IMR-90 (cell line): ENCODE results near the gene BGN. TPM values are rescaled to one million over a fixed set of nuclear protein-coding genes. Genes with fewer than 3 reads are reported as not detected.

Experiments
- ATAC-seq: fragments of 200-7000 bp; cut with Tn5 transposase; 2 replicates; pipeline ENCODE4 v1.9.1; 2020; ENCODE audit warnings: low read depth, mild to moderate bottlenecking, moderate library complexity
- BruUV-seq: library from RNA; stranded (reverse); fragments of 400-500 nt; replicated peaks from 2 replicates; lab custom pipeline; 2021; lab: Mats Ljungman, UMichigan
- CTCF ChIA-PET: fragments of 300-600 bp; formaldehyde crosslinking; extraction: SDS; loops from one replicate; lab custom pipeline; 2021; ENCODE audit warnings: antibody characterized with exemption; lab: Yijun Ruan, JAX
- POLR2A ChIA-PET: fragments of 300-600 bp; sonication (Branson Sonifier 250); formaldehyde crosslinking; loops from one replicate; lab custom pipeline; 2022; ENCODE audit warnings: antibody characterized with exemption; ENCODE audit not compliant: unreplicated experiment; lab: Charles Lee
- DNase-seq: peaks from one replicate; pipeline ENCODE4 v3.0.0; 2013
- H2AFZ ChIP-seq: replicated peaks from 2 replicates; pipeline ENCODE3; 2013; ENCODE audit warnings: low read length, mild to moderate bottlenecking; ENCODE audit not compliant: poor library complexity
- H2AK5ac ChIP-seq: 2 replicates; pipeline ENCODE4 v1.6.1; 2013; ENCODE audit warnings: low read depth, low read length, inconsistent platforms
- H2AK9ac ChIP-seq: replicated peaks from 2 replicates; pipeline ENCODE3; 2013; ENCODE audit warnings: mild to moderate bottlenecking, low read depth, low read length, moderate library complexity; ENCODE audit not compliant: poor library complexity
- H2BK120ac ChIP-seq: 2 replicates; pipeline ENCODE4 v1.6.1; 2013; ENCODE audit warnings: low read depth, low read length, inconsistent platforms
- H2BK15ac ChIP-seq: 3 replicates; pipeline ENCODE4 v1.6.1; 2013; ENCODE audit warnings: low read depth, low read length, inconsistent platforms
- H2BK20ac ChIP-seq: 2 replicates; pipeline ENCODE4 v1.6.1; 2013; ENCODE audit warnings: low read depth, mild to moderate bottlenecking, inconsistent platforms, low read length, moderate library complexity
- H2BK5ac ChIP-seq: 2 replicates; pipeline ENCODE4 v1.6.1; 2013; ENCODE audit warnings: mild to moderate bottlenecking, low read depth, low read length, inconsistent platforms; ENCODE audit not compliant: poor library complexity, severe bottlenecking
- H3K14ac ChIP-seq: replicated peaks from 2 replicates; pipeline ENCODE4 v1.6.1; 2013; ENCODE audit warnings: low read depth, low read length, inconsistent platforms
- H3K18ac ChIP-seq: 2 replicates; pipeline ENCODE4 v1.6.1; 2013; ENCODE audit warnings: low read depth, low read length, control low read depth
- H3K23ac ChIP-seq: 2 replicates; pipeline ENCODE4 v1.6.1; 2013; ENCODE audit warnings: low read depth, low read length, inconsistent platforms
- H3K27ac ChIP-seq: 2 replicates; pipeline ENCODE4 v1.5.1; 2013; ENCODE audit warnings: mild to moderate bottlenecking, control low read depth, low read length; ENCODE audit not compliant: insufficient read depth
- H3K27me3 ChIP-seq: 2 replicates; pipeline ENCODE4 v1.6.1; 2013; ENCODE audit warnings: low read length; ENCODE audit not compliant: control insufficient read depth, insufficient read depth
- H3K36me3 ChIP-seq: 2 replicates; pipeline ENCODE4 v1.6.1; 2013; ENCODE audit warnings: low read length, mixed read lengths; ENCODE audit not compliant: control insufficient read depth, insufficient read depth
- H3K4ac ChIP-seq: 2 replicates; pipeline ENCODE4 v1.6.1; 2013; ENCODE audit warnings: low read depth, low read length, inconsistent platforms
- H3K4me1 ChIP-seq: 2 replicates; pipeline ENCODE4 v1.6.1; 2013; ENCODE audit warnings: low read length, mixed read lengths; ENCODE audit not compliant: control insufficient read depth, insufficient read depth
- H3K4me2 ChIP-seq: 2 replicates; pipeline ENCODE4 v1.6.1; 2013; ENCODE audit warnings: low read depth, mild to moderate bottlenecking, control low read depth, low read length, moderate library complexity
- H3K4me3 ChIP-seq: 2 replicates; pipeline ENCODE4 v1.5.1; 2013; ENCODE audit warnings: low read depth, mild to moderate bottlenecking, control low read depth, low read length, moderate library complexity; ENCODE audit not compliant: insufficient read depth
- H3K56ac ChIP-seq: 2 replicates; pipeline ENCODE4 v1.6.1; 2013; ENCODE audit warnings: low read length, inconsistent platforms; ENCODE audit not compliant: insufficient read depth; ENCODE audit errors: extremely low read depth
- H3K79me1 ChIP-seq, 2 experiments: 2 replicates each; pipeline ENCODE4 v1.6.1; 2013; ENCODE audit warnings: low read length in 2 of 2, inconsistent platforms in 1 of 2, low read depth in 1 of 2
- H3K9ac ChIP-seq: 2 replicates; pipeline ENCODE4 v1.6.1; 2013; ENCODE audit warnings: low read depth, low read length, control low read depth
- H3K9me1 ChIP-seq: 2 replicates; pipeline ENCODE4 v1.6.1; 2013; ENCODE audit warnings: low read length, inconsistent platforms; ENCODE audit not compliant: insufficient read depth
- H3K9me3 ChIP-seq: 2 replicates; pipeline ENCODE4 v1.6.1; 2013; ENCODE audit warnings: low read length; ENCODE audit not compliant: control insufficient read depth, insufficient read depth
- H4K20me1 ChIP-seq: 2 replicates; pipeline ENCODE4 v1.6.1; 2013; ENCODE audit warnings: low read length, inconsistent platforms; ENCODE audit not compliant: insufficient read depth
- H4K5ac ChIP-seq: 2 replicates; pipeline ENCODE4 v1.6.1; 2013; ENCODE audit warnings: mild to moderate bottlenecking, low read depth, low read length, control low read depth
- H4K8ac ChIP-seq, 2 experiments: 2 replicates each; pipeline ENCODE4 v1.6.1; 2013; ENCODE audit warnings: low read depth in 2 of 2, low read length in 2 of 2, control low read depth in 1 of 2, inconsistent platforms in 1 of 2
- H4K91ac ChIP-seq: 2 replicates; pipeline ENCODE4 v1.6.1; 2013; ENCODE audit warnings: low read depth, low read length, inconsistent platforms; ENCODE audit not compliant: insufficient read depth
- BHLHE40 ChIP-seq: fragments of 150-350 bp; IDR thresholded peaks from 2 replicates; pipeline ENCODE4 v1.6.1; 2016; ENCODE audit warnings: mild to moderate bottlenecking, low read depth, low read length
- CEBPB ChIP-seq: IDR thresholded peaks from 2 replicates; pipeline ENCODE4 v1.6.1; 2012; ENCODE audit warnings: low read depth, low read length, improper control_type of control experiment
- CHD1 ChIP-seq: IDR thresholded peaks from 2 replicates; pipeline ENCODE4 v1.6.1; 2012; ENCODE audit warnings: low read depth, low read length, improper control_type of control experiment
- CTCF ChIP-seq: conservative IDR thresholded peaks from 2 replicates; pipeline ENCODE4 v1.5.1; 2012; ENCODE audit warnings: mild to moderate bottlenecking, low read depth, low read length, improper control_type of control experiment
- ELK1 ChIP-seq: fragments of 150-350 bp; IDR thresholded peaks from 2 replicates; pipeline ENCODE4 v1.6.1; 2016; ENCODE audit warnings: low read depth, mild to moderate bottlenecking, low read length, moderate library complexity, borderline replicate concordance
- FOS ChIP-seq: fragments of 150-350 bp; IDR thresholded peaks from 2 replicates; pipeline ENCODE4 v1.6.1; 2016; ENCODE audit warnings: low read depth, low read length
- MAFK ChIP-seq: IDR thresholded peaks from 2 replicates; pipeline ENCODE4 v1.6.1; 2012; ENCODE audit warnings: low read depth, low read length, improper control_type of control experiment
- MAZ ChIP-seq: IDR thresholded peaks from 2 replicates; pipeline ENCODE4 v1.6.1; 2012; ENCODE audit warnings: low read depth, mild to moderate bottlenecking, low read length, improper control_type of control experiment, moderate library complexity, borderline replicate concordance
- MXI1 ChIP-seq: IDR thresholded peaks from 2 replicates; pipeline ENCODE4 v1.6.1; 2012; ENCODE audit warnings: low read depth, mild to moderate bottlenecking, low read length, moderate library complexity, borderline replicate concordance
- NFE2L2 ChIP-seq: fragments of 150-350 bp; IDR thresholded peaks from 2 replicates; pipeline ENCODE4 v1.6.1; 2016; ENCODE audit warnings: low read depth, mild to moderate bottlenecking, low read length
- POLR2A ChIP-seq: IDR thresholded peaks from 2 replicates; pipeline ENCODE4 v1.6.1; 2012; ENCODE audit warnings: mild to moderate bottlenecking, low read depth, low read length
- RAD21 ChIP-seq: IDR thresholded peaks from 2 replicates; pipeline ENCODE4 v1.6.1; 2012; ENCODE audit warnings: low read length, improper control_type of control experiment
- RCOR1 ChIP-seq: IDR thresholded peaks from 2 replicates; pipeline ENCODE4 v1.6.1; 2012; ENCODE audit warnings: mild to moderate bottlenecking, low read length, improper control_type of control experiment; ENCODE audit not compliant: insufficient replicate concordance
- RFX5 ChIP-seq: IDR thresholded peaks from 2 replicates; pipeline ENCODE4 v1.8.0; 2012; ENCODE audit warnings: low read depth, mild to moderate bottlenecking, low read length, moderate library complexity
- SMC3 ChIP-seq: fragments of 150-350 bp; IDR thresholded peaks from 2 replicates; pipeline ENCODE4 v1.6.1; 2016; ENCODE audit warnings: low read depth, mild to moderate bottlenecking, antibody characterized with exemption, low read length, moderate library complexity
- WGBS, 2 experiments: methylation state at CpG; one replicate each; pipeline versions ENCODE4 v1.1.5 to v1.1.7; 2013; ENCODE audit warnings: missing lambda C conversion rate in 2 of 2; ENCODE audit not compliant: insufficient read length in 1 of 2; ENCODE audit errors: extremely low coverage in 2 of 2; 5-methylcytosine and 5-hydroxymethylcytosine counted together
- dilution Hi-C: fragments of 300-500 bp; cut with HindIII; formaldehyde crosslinking; loops from one replicate; pipeline ENCODE4 v1.14.3; 2018; ENCODE audit warnings: low sequenced_read_pairs; ENCODE audit not compliant: unreplicated experiment
- in situ Hi-C: fragments of 300-500 bp; cut with MboI; formaldehyde crosslinking; loops from 3 replicates; pipeline ENCODE4 v1.14.3; 2019; ENCODE audit warnings: low sequenced_read_pairs, inconsistent platforms, mixed read lengths
- intact Hi-C: fragments of 100-400 bp; cut with micrococcal nuclease; formaldehyde crosslinking; loops from 2 replicates; pipeline ENCODE4 v1.10.0; 2022
- polyA plus RNA-seq, 3 experiments: library from polyadenylated mRNA; depleted of rRNA; stranded (reverse); fragments of >200 nt; gene quantifications; 2 replicates each; pipeline ENCODE4 v1.2.3, GENCODE V29; 2012; ENCODE audit warnings: low replicate concordance in 1 of 3
- total RNA-seq: library from RNA; depleted of rRNA; stranded (reverse); fragments of >200 nt; gene quantifications from 2 replicates; pipeline ENCODE4 v1.2.3, GENCODE V29; 2012
- TF ChIP-seq, protein P1 (sequence below): fragments of 150-350 bp; IDR thresholded peaks from 2 replicates; pipeline ENCODE4 v1.6.1; 2017; ENCODE audit warnings: mild to moderate bottlenecking, antibody characterized with exemption, low read length, low read depth

BGN gene
- total and polyA plus RNA-seq, 2 of the 4 experiments (the other 2 are of a cell fraction) = 11.3 to 298 TPM

GRCh38 chrX:153501530-153501929 lies 6.8 kb downstream of the BGN start:
- in situ Hi-C loops = no loop called here
- Histone ChIP-seq H3K56ac (no peak overlapping the region), H3K79me1 (peaks cover 6 to 10% of the 10 kb centered on the region in 2 experiments), H4K8ac (no peak overlapping the region), H2BK20ac (no peak overlapping the region), H3K23ac (no peak overlapping the region), H4K20me1 (peaks cover 6% of the 10 kb centered on the region), H3K4me1 (no peaks in the 10 kb centered on the region), H2BK120ac (no peak overlapping the region), H3K4ac (no peak overlapping the region), H2AK9ac (no peak overlapping the region), H3K9me3 (no peaks in the 10 kb centered on the region; the same call in 1 of the 2 replicates), H4K5ac (no peak overlapping the region), H3K4me2 (no peak overlapping the region), H3K14ac (no peak overlapping the region), H3K9me1 (no peaks in the 10 kb centered on the region), H2BK15ac (no peak overlapping the region), H3K27me3 (no peaks in the 10 kb centered on the region), H2AFZ (no peak overlapping the region), H4K91ac (no peak overlapping the region), H2BK5ac (no peak overlapping the region), H3K18ac (no peak overlapping the region), H3K9ac (no peak overlapping the region), H2AK5ac (no peak overlapping the region), H3K27ac (no peak overlapping the region), H3K36me3 (peaks cover 1% of the 10 kb centered on the region; the same call in 1 of the 2 replicates), H3K4me3 (no peak overlapping the region)
- intact Hi-C loops = no loop called here
- TF ChIP-seq MXI1 (no peak), RCOR1 (no peak), CHD1 (no peak), BHLHE40 (no peak), MAZ (no peak), MAFK (no peak), POLR2A (no peak), CTCF (no peak), ELK1 (no peak), RAD21 (no peak), NFE2L2 (no peak), FOS (no peak), CEBPB (no peak), SMC3 (no peak), RFX5 (no peak)
- TF ChIP-seq, protein P1, sequence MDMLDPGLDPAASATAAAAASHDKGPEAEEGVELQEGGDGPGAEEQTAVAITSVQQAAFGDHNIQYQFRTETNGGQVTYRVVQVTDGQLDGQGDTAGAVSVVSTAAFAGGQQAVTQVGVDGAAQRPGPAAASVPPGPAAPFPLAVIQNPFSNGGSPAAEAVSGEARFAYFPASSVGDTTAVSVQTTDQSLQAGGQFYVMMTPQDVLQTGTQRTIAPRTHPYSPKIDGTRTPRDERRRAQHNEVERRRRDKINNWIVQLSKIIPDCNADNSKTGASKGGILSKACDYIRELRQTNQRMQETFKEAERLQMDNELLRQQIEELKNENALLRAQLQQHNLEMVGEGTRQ = no peak
- whole genome bisulfite sequencing, 2 experiments = 60% methylated on average over 1 of the region's 8 CpGs; no CpG with 5 or more reads in 1 of the 2 experiments
- POLR2A ChIA-PET = no interaction called here
- ATAC-seq (no peak), DNase-seq (no peak)
- dilution Hi-C loops = no loop called here
- CTCF ChIA-PET = no interaction called here
- no TSS peak for BruUV-seq
